Spleen (tissue), 11 donors: ENCODE data around the gene CAMK2B. TPM values are rescaled to one million over a fixed set of nuclear protein-coding genes. Genes with fewer than 3 reads are reported as not detected.

Experiments
- DNase-seq: peaks from one replicate; pipeline ENCODE4 v3.0.0-alpha.2; 2020
- H3K27ac ChIP-seq, 8 donors: fragments of 200-600 bp; sonication (generic) in 7 of 8; 1 replicate in 4 of 8; 2 replicates in 4 of 8; pipeline versions ENCODE4 v1.5.0 to v1.8.0; 2016 to 2021; ENCODE audit warnings: inconsistent platforms in 4 of 8, mild to moderate bottlenecking in 4 of 8, moderate library complexity in 1 of 8
- H3K27me3 ChIP-seq, 7 donors: fragments of 200-600 bp; sonication (generic) in 6 of 7; replicated peaks in 1 of 7; 1 replicate in 4 of 7; 2 replicates in 3 of 7; pipeline versions ENCODE4 v1.5.0 to v1.8.0; 2016 to 2021; ENCODE audit warnings: inconsistent platforms in 3 of 7, mild to moderate bottlenecking in 1 of 7
- H3K36me3 ChIP-seq, 6 donors: fragments of 200-600 bp; sonication (generic) in 5 of 6; 1 replicate in 4 of 6; 2 replicates in 2 of 6; pipeline versions ENCODE4 v1.5.0 to v1.8.0; 2016 to 2021; ENCODE audit warnings: inconsistent platforms in 2 of 6
- H3K4me1 ChIP-seq, 6 donors: fragments of 200-600 bp; sonication (generic) in 5 of 6; 1 replicate in 3 of 6; 2 replicates in 3 of 6; pipeline versions ENCODE4 v1.5.0 to v1.8.0; 2016 to 2021; ENCODE audit warnings: inconsistent platforms in 3 of 6
- H3K4me3 ChIP-seq, 8 donors: fragments of 200-600 bp; sonication (generic) in 7 of 8; 1 replicate in 4 of 8; 2 replicates in 4 of 8; pipeline versions ENCODE4 v1.5.0 to v1.8.0; 2016 to 2021; ENCODE audit warnings: inconsistent platforms in 4 of 8, mild to moderate bottlenecking in 4 of 8, moderate library complexity in 2 of 8
- H3K9me3 ChIP-seq, 8 donors: fragments of 200-600 bp; sonication (generic) in 7 of 8; 1 replicate in 4 of 8; 2 replicates in 4 of 8; pipeline versions ENCODE4 v1.5.0 to v1.8.0; 2016 to 2021; ENCODE audit warnings: inconsistent platforms in 4 of 8
- CTCF ChIP-seq, 11 experiments: fragments of 200-600 bp in 7 of 11; fragments of 450-650 bp in 4 of 11; sonication (generic) in 4 of 11; IDR thresholded peaks in 8 of 11; conservative IDR thresholded peaks in 3 of 11; 1 replicate in 7 of 11; 2 replicates in 4 of 11; pipeline versions ENCODE4 v1.4.0 to v1.8.0; 2016 to 2021; ENCODE audit warnings: antibody characterized with exemption in 11 of 11, inconsistent platforms in 4 of 11, mild to moderate bottlenecking in 1 of 11
- POLR2A ChIP-seq, 3 donors: fragments of 450-650 bp; IDR thresholded peaks; one replicate each; pipeline ENCODE4 v1.5.1; 2017; ENCODE audit warnings: antibody characterized with exemption in 3 of 3, mild to moderate bottlenecking in 1 of 3
- POLR2AphosphoS5 ChIP-seq, 3 donors: sonication (generic); formaldehyde crosslinking; IDR thresholded peaks; one replicate each; pipeline ENCODE4 v1.5.1; 2017; ENCODE audit warnings: antibody characterized with exemption in 3 of 3
- WGBS, 5 donors: extraction: QIAGEN DNeasy Blood & Tissue Kit in 3 of 5; methylation state at CpG; one replicate each; pipeline versions ENCODE4 v1.1.5 to v1.1.7; 2013 to 2018; 5-methylcytosine and 5-hydroxymethylcytosine counted together
- intact Hi-C: fragments of 100-400 bp; cut with DNase I; formaldehyde crosslinking; loops from one replicate; pipeline ENCODE4 v1.15.0; 2023; ENCODE audit warnings: low total_unique reads
- polyA plus RNA-seq, 3 donors: library from polyadenylated mRNA; stranded (reverse); fragments of 200-250 nt; gene quantifications; one replicate each; pipeline ENCODE4 v1.2.1, GENCODE V29; 2013
- total RNA-seq, 7 donors: library from RNA; depleted of rRNA in 3 of 7; stranded (reverse); fragments of >200 nt in 3 of 7; fragmentation: NEBNext Ultra II Directional in 4 of 7; extraction: Animal tissue kit (Norgen Biotek cat#: 25700) in 4 of 7; gene quantifications; one replicate each; pipeline versions ENCODE4 v1.1.0 to v1.2.1, GENCODE V29; 2016 to 2021
- donor health status: healthy with polysubstance abuse.
- donor health status: DM: no; HTN: no; CAD: no; lungs with moderate emphysema.
- donor health status: DM: no; HTN: no; CAD: no.
- donor health status: Bipolar disorder and iron deficiency.
- donor health status: healthy.
- donor health status: DM: no; HTN: no; CAD: no.
- donor health status: DM: yes; HTN: yes; CAD: no.

Gene CAMK2B
- total and polyA plus RNA-seq, 10 donors = 0.20 to 2.9 (median 0.61) TPM; not detected in 2

GRCh38 chr7:44267719-44268421 is 57.5 kb downstream of the CAMK2B start:
- WGBS, 5 donors = 82 to 90% (median 84%) methylated on average over 17 to 21 of the region's 21 CpGs
- H3K4me3 ChIP-seq = no peak overlapping the region
- TF ChIP-seq POLR2A (IDR thresholded peaks at IDR 0.05) = no peak
- no peak for TF ChIP-seq CTCF (IDR thresholded peaks at IDR 0.05 in 8 of 11, conservative IDR thresholded peaks at IDR 0.05 in 3 of 11)
- TF ChIP-seq POLR2AphosphoS5 (IDR thresholded peaks at IDR 0.05) = no peak
- no peaks in the 10 kb centered on the region for H3K4me1 ChIP-seq
- peaks cover 0 to 9% (median 0%) of the 10 kb centered on the region in 7 donors for H3K27me3 ChIP-seq
- H3K27ac ChIP-seq = no peak overlapping the region
- H3K36me3 ChIP-seq = no peaks in the 10 kb centered on the region
- no peak for DNase-seq
- intact Hi-C loops = no loop called here
- H3K9me3 ChIP-seq = no peaks in the 10 kb centered on the region

GRCh38 chr7:44267178-44267577 is 58.2 kb downstream of the CAMK2B start:
- WGBS, 5 donors = 89 to 96% (median 95%) methylated on average over 3 of the region's 3 CpGs

GRCh38 chr7:44266526-44266925 is 58.9 kb downstream of the CAMK2B start:
- H3K36me3 ChIP-seq = no peaks in the 10 kb centered on the region
- DNase-seq = no peak
- intact Hi-C loops = no loop called here

More at GRCh38 chr7:44267178-44267577, 58.2 kb downstream of the CAMK2B start:
- Histone ChIP-seq H3K27ac (no peak overlapping the region), H3K36me3 (no peaks in the 10 kb centered on the region), H3K9me3 (no peaks in the 10 kb centered on the region), H3K27me3 (peaks cover 0 to 9% (median 0%) of the 10 kb centered on the region in 7 donors), H3K4me3 (no peak overlapping the region), H3K4me1 (no peaks in the 10 kb centered on the region)
- no peak for DNase-seq
- intact Hi-C loops = no loop called here
- no peak for TF ChIP-seq CTCF (IDR thresholded peaks at IDR 0.05 in 8 of 11, conservative IDR thresholded peaks at IDR 0.05 in 3 of 11)
- TF ChIP-seq POLR2AphosphoS5 (IDR thresholded peaks at IDR 0.05) = no peak
- TF ChIP-seq POLR2A (IDR thresholded peaks at IDR 0.05) = no peak

More at GRCh38 chr7:44266526-44266925, 58.9 kb downstream of the CAMK2B start:
- 79 to 95% (median 88%) methylated on average over 3 to 8 of the region's 8 CpGs for WGBS, 5 donors
- H3K27ac ChIP-seq = no peak overlapping the region
- no peaks in the 10 kb centered on the region for H3K9me3 ChIP-seq
- peaks cover 0 to 9% (median 0%) of the 10 kb centered on the region in 7 donors for H3K27me3 ChIP-seq
- no peak for TF ChIP-seq POLR2A (IDR thresholded peaks at IDR 0.05)
- no peak for TF ChIP-seq CTCF (IDR thresholded peaks at IDR 0.05 in 8 of 11, conservative IDR thresholded peaks at IDR 0.05 in 3 of 11)
- no peak for TF ChIP-seq POLR2AphosphoS5 (IDR thresholded peaks at IDR 0.05)
- H3K4me3 ChIP-seq = no peak overlapping the region
- no peaks in the 10 kb centered on the region for H3K4me1 ChIP-seq
